ENCODE data around the gene FGFBP3.
"Not testable (repeated sequence)": the region's sequence is repeated elsewhere in the genome, so short reads cannot be mapped to it uniquely, and the experiment has no call there.

FGFBP3 gene

DNA sequence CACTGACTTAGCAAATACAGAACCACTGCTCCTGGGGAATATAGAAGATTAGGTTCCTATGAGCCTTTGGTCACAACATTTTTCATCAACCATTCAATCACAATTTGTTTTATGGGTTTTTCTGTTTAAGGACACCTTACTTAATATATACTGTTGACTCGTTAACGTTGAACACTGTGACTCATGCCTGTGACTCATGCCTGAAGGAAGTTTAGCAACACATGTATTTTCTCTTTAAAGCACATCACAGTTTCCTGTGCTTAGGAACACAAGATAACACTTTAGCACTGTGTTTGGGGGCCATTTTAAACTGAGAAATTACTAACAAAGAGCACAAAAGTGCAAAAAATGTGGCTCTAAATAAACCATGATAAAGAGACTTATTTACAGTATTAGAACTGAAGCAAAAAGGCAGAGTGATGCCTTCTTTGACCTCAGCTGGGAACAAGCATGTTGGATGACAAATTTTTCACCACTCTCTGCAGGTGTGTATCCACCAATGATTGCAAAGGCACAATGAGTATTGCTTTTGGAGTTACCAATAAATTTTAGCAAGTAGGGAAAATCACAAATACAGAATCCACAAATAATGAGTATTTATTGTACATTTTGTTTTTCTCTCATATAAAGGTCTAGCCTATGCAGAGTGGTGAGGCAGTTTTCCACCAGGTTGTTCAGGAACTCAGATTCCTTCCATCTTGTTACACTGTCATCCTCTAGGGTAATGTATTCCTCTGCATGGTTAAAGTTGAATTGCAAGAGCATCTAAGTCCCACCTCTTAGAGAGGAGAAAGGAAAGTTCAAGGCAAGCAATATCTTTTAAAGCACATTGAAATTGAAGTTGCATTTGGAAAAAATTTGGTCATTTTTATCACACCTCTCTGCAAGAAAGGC, 7.3 kb downstream of the FGFBP3 start:
- DNase-seq = no peak

DNA sequence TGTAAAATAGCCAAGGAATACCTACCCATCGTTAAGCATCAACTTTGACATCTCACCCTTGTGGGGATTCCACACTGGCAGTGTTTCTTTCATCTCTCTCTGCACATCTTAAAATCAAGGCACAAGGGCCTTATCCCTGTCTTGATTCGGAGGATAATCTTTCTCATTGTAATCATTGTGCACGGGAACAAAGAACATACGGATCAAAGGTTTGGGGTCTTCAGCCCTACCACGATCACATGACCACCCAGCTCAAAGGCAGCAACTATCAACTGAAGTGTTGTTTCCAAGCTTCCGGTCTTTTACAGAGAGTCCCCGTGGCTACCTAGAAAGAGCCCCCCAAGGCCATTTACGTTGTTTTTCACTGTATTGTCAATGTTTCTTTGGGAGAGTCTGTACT, 11.9 kb downstream of the FGFBP3 start:
- DNase-seq = no peak

DNA sequence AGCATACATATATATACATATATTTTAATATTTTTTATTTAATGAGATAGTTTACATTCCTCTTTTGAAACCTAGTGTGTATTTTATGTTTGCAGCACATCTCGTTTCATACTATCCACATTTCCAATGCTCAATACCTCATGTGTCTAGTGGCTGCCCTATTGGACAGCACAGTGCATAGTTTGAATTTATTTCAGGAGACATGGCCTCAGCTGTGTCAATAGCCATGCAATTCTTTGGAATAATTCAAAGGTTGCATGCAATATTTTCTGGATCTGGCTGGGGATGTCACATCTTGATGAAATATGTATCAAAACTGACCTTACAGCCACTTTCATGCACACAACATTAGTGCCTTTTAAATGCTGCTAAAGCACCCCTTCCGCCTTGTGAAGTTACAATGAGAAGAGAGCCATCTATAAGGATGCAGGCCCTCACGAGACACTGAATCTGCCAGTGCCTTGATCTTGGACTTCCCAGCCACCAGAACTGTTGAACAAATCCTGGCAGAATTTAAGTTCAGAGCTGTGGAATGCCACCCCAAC, 13.0 kb downstream of the FGFBP3 start:
- DNase-seq = no peak

DNA sequence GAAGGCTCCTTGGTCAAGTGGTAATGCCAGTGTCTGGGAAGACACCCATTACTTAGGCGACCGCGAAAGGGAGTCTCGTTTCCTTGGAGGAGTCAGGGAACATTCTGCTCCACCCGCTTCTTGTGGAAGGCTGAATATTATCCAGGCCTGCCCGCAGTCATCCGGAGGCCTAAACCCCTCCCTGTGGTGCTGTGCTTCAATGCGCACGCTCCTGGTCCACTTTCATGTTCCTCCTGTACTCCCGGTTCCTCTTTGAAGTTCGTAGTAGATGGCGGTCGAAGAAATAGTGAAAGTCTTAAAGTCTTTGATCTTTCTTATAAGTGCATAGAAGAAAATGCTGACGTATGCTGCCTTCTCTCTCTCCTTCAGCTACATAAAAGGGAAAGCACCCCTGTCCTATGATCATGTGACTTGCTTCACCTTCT, 15.0 kb downstream of the FGFBP3 start:
- DNase-seq = not testable (repeated sequence)

DNA sequence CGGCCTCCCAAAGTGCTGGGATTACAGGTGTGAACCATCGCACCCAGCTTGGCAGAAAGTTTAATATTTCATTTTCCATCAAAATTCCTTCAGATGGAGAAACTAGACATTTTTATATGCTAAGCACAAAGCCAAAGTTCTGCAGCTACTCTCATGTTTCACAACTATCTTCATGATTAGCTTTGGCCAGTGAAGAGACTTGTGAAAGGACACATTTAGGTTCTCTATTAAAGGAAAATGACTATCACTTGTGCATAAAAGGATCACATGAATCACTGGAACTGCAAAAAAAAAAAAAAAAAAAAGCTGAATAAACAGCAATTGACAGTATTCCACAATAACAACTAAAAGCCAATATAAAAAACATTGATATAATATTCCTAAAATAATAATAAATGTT, 16.2 kb downstream of the FGFBP3 start:
- DNase-seq = no peak

DNA sequence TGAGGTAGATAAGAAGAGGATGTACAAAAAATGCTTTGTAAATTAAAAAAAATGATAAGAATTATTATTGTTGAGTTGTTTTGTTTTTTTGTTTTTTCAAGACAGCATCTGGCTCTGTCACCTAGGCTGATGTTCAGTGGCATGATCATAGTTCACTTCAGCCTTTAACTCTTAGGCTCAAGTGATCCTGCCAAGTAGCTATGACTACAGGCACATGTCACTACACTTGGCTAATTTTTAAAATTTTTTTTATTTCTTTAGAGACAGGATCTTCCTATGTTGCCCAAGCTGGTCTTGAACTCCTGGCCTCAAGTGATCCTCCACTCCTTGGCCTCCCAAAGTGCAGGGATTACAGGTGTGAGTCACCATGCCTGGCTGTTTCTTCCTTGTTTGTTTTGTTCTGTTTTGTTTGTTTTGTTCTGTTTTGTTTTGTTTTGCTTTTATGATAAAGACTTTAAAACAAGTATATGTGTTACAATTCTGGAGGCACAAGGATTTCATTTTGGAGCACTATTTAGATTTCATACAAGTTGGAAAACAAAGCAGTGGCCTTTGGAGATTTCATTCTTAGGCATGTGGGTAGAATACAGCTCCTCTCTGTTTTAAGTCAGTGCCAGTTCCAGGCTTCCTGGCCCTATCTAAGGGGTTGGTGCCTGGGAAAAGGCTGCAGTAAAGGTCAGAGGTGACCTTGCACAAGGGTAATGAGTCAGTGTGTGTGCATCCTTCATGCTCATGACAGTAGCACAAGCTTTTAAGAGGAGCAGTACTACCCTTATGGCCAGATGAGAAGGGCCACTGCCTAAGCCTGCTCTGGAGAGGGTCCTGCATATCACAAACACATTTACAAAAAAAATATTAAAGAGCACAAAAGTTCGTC, 17.9 kb downstream of the FGFBP3 start:
- no peak for DNase-seq

DNA sequence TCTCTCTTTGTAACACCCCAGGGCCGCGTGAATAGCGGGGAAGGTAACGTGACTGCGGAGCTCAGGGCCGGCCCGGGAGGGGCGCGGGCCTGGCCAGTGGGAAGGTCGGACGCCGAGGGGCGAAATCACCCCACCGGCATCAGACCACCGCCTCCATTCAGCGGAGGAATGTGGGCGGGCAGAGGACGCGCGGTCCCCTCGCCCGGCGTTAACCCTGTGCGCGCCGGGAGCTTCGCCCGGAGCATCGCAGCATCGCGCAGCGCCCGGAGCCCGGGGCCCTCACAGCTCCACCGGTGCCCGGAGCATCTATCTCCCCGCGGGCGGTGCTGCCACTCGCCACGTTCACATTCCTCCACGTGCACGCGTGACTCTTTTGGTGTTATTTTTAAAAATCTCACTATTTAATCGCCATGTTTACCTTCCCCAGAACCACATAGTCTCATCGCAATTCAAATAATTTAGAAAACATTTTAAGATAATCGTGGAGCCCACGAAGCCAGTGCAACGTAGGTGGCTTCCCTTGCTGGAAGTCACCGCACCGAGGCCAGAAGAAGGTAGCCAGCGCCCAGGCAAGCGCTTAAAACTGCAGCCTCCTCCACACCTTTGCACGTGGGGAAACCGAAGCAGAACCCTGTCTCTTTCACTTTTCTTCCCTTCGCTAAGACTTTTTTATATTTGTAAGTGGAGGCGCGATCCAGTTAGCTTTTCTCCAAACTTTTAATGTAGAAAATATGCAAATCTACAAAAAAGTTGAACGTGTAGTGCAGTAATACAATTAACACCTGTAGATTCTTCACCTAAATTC, 21.8 kb downstream of the FGFBP3 start:
- no peak for DNase-seq

DNA sequence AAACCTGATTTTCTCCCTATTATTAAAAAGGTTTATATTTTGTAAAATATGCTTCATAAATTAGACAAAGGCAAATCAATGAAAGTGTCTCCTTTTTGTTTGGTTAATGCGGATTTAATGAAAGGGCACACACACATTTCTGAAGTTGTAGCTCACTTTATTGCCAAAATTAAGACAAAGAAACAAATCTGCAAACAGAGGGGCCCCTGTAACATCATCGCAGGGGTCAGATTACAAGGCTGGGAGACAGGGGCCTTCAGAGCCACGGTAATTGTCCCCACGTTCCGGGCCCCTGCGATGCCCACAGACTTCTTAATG, 22.4 kb downstream of the FGFBP3 start:
- DNase-seq = no peak

DNA sequence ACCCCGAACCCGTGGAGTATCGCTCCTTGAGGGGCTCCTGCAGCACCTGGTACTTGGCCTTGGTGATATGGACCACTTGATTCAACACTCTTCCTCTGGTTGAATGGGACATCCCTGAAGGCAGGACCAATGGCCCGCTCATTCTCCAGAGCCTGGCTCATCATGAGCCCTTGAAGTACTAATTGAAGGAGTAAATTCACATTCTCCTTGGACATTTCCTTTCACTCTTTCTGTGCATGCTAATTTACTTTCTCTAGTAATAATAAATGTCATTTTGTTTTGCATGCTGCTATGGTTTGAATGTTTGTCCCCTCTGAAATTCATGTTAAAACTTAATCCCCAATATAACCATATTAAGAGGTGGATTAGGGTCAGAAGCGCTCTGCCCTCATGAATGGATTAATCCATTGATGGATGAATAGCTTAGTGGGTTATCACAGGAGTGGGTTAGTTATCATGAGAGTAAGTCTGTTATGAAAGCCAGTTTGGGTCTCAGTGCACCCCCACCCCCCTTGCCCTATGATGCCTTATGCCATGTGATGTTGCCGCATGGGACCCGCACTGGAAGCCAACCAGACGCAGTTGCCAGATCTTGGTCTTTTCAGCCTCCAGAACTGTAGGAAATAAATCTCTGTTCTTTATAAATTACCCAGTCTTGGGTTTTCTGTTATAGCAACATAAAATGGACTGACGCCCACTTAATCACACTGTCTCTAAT, 23.8 kb downstream of the FGFBP3 start:
- DNase-seq = no peak

DNA sequence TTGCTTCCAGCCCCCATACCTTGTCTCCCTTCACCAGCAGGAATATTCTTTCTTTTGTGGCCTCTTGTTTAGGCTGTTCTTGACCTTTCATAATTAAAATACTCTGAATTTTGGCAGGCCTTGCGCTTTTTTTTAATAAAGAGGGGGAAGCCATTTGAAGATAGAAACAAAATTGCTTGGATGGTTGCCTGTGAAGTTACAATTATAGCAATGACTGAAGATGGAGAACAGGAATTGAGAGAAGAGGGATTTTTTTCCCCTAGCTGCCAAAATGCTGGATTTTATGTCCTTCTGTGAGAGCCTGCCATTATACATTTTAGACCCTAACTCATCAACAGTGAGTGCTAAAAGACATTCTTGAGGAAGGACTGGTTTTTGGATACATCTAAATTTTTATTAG, 24.8 kb downstream of the FGFBP3 start:
- no peak for DNase-seq

DNA sequence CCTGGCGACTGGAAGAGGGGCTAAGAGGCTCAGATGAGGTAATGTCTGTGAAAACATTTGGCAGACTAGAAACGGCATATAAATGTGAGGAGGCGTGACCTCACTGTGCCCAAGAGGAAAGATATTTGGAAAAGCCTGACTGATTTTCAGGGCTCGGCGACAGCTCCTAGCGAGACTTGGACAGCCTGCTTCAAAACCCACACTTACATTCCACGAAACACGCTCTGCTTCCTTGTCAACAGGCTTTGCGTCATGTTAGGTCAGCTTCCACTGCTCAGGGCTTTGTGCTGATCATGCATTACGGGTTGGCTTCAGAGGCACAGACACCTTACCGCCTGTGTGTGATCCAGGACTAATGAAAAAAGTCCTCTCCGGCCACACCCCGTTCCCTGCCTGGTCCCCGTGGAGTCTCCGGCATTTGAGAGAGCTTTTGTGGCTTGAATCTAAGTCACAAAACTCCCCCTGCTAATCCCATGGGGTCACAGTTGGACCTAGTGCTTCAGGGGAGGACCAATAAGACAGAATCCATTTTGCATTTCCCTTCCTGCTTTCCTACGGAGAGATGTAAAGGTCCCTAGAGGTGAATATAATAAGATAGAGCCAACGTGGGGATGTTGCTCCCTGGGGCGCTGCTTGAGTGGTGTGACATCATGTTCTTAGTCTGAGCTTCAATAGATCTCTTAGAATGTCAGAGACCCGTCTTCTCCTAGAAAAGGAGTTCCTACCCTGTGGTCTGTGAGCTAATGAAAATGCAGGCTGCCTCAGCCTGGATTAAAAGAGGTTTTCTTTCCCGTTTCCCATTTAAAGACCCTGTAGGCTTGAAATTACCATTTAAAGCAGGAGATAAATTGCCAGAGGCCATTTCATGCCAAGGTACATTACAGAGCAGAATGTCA, 25.5 kb downstream of the FGFBP3 start:
- no peak for DNase-seq

DNA sequence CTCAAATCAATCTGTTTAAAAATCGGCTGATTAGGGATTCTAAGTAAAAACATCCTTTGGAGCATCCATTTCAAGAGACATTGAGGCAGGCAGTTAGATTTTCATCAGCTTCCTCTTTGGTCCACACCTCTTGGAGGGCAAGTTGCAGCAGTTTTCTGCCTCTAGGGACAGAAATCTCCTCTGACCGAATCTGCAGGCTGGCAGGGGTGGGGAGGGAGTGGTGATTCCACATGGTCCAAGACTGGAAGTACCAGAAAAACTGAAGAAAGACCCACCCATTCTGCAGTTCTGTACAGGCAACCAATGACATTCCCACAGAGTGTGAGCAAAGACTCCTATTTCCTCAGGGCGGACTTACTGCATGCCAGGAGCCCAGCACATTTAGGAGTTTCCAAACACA, 29.0 kb downstream of the FGFBP3 start:
- no peak for DNase-seq

DNA sequence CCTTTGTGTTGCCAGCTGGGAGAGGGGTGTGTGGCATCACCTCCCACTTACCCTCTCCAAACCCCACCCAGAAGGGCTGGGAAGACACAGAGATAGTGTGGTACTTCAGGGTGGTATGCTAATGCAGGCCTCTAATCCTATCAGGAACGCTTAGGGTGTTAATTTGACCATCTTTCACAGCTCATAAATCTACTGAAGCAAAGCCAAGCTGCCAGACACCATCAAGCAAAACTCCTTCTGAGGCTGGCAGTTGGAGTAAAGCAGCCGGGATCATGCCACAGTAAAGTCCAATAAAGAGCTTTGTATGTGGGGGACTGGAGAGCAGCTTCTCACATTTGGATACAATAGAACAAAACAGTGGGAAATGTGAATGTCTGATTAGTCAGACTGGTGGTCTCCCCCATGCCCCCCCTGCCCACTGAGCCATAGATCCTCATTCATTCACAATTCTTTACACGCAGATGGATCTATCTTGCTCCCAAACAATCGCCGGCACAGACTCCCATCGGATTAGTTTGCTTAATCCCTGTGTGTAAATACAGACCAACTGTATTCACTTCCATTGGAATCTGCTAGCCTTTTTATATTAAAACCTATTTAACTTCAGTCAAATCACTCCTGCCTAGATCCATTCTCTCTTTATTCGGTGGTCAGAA, 29.6 kb downstream of the FGFBP3 start:
- DNase-seq = no peak

DNA sequence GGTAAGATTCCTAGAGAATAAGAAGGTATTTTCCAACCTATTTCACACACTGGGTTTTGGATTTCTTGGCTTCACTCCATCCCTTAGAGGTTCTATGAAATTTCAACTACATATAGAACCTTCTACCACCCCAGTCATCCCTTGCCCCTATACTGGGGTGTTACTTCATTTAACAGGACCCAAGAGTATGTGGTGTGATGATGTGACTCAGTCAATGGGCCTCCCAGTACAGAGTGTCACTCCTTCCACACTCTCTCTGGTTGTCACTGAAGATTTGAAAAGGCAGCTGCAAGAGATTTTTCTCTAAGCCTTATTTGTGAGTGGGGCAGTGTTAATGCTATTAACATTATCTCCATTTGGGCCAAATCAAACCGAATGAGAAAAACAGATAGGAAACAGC, 33.5 kb downstream of the FGFBP3 start:
- DNase-seq = no peak

DNA sequence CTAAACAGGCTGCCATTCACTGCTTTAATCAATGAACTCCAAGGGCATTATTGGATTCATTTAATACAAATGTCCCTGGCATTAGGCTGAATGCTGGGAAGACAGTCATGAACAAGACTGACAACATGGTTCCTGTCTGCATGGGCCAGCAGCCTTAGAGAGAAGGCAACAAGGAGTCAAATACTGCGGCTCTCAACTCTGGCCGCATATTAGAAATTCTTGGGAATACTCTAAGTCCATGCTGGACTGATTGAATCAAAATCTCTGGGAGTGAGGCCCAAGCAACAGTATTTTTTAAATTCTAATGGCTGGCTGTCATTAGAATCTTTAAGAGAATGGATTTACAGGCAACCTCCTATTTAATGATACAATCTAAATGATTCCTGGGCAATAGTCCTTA, 34.1 kb downstream of the FGFBP3 start:
- no peak for DNase-seq

DNA sequence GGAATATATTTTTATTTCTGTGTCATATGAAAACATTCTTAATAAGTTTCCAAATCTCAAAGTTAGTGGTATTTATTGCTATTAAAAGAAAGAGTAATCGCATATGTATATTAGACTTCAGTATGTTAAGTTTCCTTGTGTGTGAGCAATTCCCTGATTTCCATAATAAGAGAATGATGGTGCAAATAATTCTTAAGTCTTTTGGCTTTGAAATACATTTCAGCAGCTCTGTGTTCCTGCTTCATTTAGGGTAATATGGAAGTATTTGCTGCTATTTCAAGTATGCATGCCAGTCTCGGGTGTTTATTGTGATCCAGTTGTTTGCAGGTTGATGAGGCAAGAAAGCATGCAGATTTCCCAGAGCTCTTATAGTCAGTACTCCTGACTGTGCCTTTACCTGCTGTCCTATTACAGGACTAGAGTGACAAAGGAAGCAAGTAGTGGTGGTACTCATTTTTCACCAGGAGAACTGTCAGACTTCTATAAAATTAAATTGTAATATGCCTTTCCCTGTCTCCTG, 43.7 kb downstream of the FGFBP3 start:
- no peak for DNase-seq

DNA sequence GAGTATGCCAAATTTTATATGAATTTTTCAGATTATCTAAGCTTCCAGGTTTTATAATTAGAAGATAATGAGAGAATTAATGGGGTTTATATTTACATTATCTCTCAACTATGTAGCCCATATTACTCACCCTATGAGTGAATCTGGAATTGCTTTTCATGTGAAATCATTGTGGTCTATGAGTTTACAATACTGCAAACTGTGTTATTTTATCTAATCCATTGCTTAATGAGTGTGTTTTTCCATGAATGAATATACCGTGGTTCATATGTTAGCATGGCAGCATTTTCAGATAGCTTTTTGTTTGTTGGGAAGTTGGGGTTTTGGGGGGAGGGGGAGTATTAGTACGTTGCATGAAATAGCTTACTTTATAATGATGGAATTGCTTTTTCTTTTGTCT, 44.5 kb downstream of the FGFBP3 start:
- no peak for DNase-seq

DNA sequence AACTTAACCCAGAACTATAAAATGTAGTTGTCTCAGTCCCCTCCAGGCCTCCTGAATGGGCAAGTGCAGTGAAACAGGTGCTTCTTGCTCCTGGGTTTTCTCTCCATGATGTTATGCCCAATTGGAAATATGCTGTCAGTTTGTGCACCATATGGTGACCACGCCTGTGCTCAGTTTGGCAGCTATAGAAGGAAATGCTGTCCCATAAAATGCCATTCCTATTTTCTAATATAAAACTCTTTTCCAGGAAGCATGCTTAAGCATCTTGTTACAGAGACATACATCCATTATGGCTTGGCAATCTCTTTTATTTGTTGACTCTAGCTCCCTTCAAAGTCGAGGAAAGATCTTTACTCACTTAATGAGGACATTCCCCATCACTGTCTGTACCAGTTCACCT, 45.2 kb downstream of the FGFBP3 start:
- DNase-seq = no peak

DNA sequence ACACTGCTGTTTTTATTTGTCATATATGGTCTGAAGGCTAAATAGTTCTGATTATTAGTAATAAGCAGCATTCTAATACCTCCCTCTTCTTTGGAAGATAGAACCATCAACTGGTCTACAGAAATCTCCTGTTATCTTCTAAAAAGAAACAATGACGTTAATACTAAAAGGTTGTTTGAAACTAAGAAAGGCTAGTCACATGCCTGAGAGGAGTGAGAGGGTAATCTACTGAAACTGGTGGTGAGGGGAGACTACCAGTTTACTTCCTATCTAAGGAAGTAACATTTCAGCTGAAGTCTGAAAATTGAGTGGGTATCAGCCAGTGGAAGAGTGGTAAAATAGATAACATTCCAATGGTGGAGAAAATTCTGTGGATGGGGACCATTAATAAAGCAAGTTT, 48.4 kb downstream of the FGFBP3 start:
- DNase-seq = no peak

DNA sequence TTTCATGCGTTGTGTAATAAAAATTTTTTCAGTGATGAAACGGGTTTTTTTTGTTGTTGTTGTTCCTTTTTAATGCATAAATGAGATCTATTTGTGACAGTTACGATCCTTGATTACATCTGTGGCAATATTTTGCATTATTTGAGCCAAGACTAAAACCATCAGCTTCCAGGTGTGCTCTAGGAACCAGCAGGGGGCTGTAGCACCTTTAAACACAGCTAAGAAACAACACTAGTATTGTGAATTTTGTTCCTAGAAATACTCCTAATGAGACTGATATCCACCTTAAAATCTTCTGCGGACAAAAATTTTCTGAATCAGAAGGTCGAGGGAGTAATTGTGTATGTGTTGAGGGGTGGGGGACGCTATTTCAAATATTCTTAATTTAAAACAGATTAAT, 52.6 kb downstream of the FGFBP3 start:
- DNase-seq = no peak
